DOHH2 (cell line): ENCODE data around the gene GARNL3.

ENCODE experiments used
- EZH2phosphoT487 ChIP-seq: fragments of 200-600 bp; sonication (generic); IDR thresholded peaks from 2 replicates; pipeline ENCODE4 v1.6.1; 2017; ENCODE audit warnings: borderline replicate concordance, mild to moderate bottlenecking, antibody characterized with exemption, low read length, moderate library complexity, mixed read lengths
- TF ChIP-seq, protein P1 (sequence below): fragments of 200-600 bp; sonication (generic); IDR thresholded peaks from one replicate; pipeline ENCODE4 v1.5.1; 2014; ENCODE audit warnings: antibody characterized with exemption, mild to moderate bottlenecking, low read depth, low read length; ENCODE audit not compliant: poor library complexity, severe bottlenecking

DNA sequence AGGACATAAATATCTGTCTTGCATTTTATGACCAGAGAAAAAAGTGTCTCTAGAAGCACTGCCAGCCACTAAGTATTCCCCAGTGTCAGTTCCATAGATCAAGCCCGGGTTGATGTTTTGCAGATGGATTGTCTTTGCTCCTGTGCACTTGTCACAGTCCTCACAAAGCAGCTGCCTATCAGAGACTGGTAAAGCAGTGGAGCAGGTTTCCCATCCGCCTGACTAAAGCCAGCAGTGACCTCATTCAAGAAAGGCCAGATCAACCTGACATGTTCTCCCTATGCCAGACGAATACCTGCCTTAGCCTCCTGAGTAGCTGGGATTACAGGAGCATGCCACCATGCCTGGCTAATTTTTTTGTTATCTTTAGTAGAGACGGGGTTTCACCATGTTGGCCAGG, 26.8 kb upstream of the GARNL3 start:
- TF ChIP-seq EZH2phosphoT487, result no peak
- TF ChIP-seq, protein P1, sequence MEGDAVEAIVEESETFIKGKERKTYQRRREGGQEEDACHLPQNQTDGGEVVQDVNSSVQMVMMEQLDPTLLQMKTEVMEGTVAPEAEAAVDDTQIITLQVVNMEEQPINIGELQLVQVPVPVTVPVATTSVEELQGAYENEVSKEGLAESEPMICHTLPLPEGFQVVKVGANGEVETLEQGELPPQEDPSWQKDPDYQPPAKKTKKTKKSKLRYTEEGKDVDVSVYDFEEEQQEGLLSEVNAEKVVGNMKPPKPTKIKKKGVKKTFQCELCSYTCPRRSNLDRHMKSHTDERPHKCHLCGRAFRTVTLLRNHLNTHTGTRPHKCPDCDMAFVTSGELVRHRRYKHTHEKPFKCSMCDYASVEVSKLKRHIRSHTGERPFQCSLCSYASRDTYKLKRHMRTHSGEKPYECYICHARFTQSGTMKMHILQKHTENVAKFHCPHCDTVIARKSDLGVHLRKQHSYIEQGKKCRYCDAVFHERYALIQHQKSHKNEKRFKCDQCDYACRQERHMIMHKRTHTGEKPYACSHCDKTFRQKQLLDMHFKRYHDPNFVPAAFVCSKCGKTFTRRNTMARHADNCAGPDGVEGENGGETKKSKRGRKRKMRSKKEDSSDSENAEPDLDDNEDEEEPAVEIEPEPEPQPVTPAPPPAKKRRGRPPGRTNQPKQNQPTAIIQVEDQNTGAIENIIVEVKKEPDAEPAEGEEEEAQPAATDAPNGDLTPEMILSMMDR, result no peak
